Pancreas (tissue), 10 donors: ENCODE measurements around the gene CFB. TPM values are rescaled to one million over a fixed set of nuclear protein-coding genes. Genes with fewer than 3 reads are reported as not detected.

Source experiments
- ATAC-seq, 4 donors: fragments of 200-7000 bp; cut with Tn5 transposase; one replicate each; pipeline versions ENCODE4 v1.8.0 to v1.9.1; 2020; ENCODE audit warnings: mild to moderate bottlenecking in 4 of 4, moderate library complexity in 4 of 4
- DNase-seq, 6 donors: peaks; one replicate each; pipeline ENCODE4 v3.0.0-alpha.2; 2020
- FAIRE-seq: peaks from 2 replicates; lab custom pipeline; 2012; peaks lifted over from hg19 to GRCh38; lab: Jason Lieb, UNC
- H3K27ac ChIP-seq, 4 donors: fragments of 200-600 bp; sonication (generic); 1 replicate in 3 of 4; 2 replicates in 1 of 4; pipeline versions ENCODE4 v1.5.0 to v1.8.0; 2020
- H3K27me3 ChIP-seq, 4 donors: fragments of 200-600 bp; one replicate each; pipeline ENCODE4 v1.8.0; 2021
- H3K36me3 ChIP-seq, 3 donors: fragments of 200-600 bp; sonication (generic) in 1 of 3; one replicate each; pipeline versions ENCODE4 v1.5.0 to v1.8.0; 2020 to 2021
- H3K4me1 ChIP-seq, 3 donors: fragments of 200-600 bp; one replicate each; pipeline ENCODE4 v1.8.0; 2021
- H3K4me3 ChIP-seq, 4 donors: fragments of 200-600 bp; sonication (generic) in 2 of 4; one replicate each; pipeline versions ENCODE4 v1.5.0 to v1.8.0; 2020 to 2021
- H3K9me3 ChIP-seq, 4 donors: fragments of 200-600 bp; one replicate each; pipeline ENCODE4 v1.8.0; 2021
- CTCF ChIP-seq, 4 donors: fragments of 200-600 bp; sonication (generic) in 3 of 4; IDR thresholded peaks; one replicate each; pipeline versions ENCODE4 v1.5.0 to v1.8.0; 2021; ENCODE audit warnings: antibody characterized with exemption in 4 of 4
- WGBS, 2 donors: extraction: QIAGEN DNeasy Blood & Tissue Kit; methylation state at CpG; one replicate each; pipeline ENCODE4 v1.1.7; 2013; 5-methylcytosine and 5-hydroxymethylcytosine counted together
- intact Hi-C, 3 donors: fragments of 100-400 bp; cut with DNase I; formaldehyde crosslinking; loops; one replicate each; pipeline versions ENCODE4 v1.11.1 to v1.14.2; 2022
- polyA plus RNA-seq, 2 donors: library from polyadenylated mRNA; stranded (reverse); fragments of 200-250 nt; gene quantifications; one replicate each; pipeline ENCODE4 v1.2.3, GENCODE V29; 2013
- total RNA-seq, 6 donors: library from RNA; stranded (reverse); fragmentation: NEBNext Ultra II Directional in 4 of 6; extraction: Animal tissue kit (Norgen Biotek cat#: 25700) in 4 of 6; gene quantifications; one replicate each; pipeline versions ENCODE4 v1.2.1 to v1.2.4, GENCODE V29; 2021 to 2023
- donor health status: healthy with polysubstance abuse.
- donor health status: DM: no; HTN: no; CAD: no; lungs with moderate emphysema.
- donor health status: DM: no; HTN: no; CAD: no.
- donor health status: control.
- donor health status: control.
- donor health status: Bipolar disorder and iron deficiency.
- donor health status: DM: yes; HTN: yes; CAD: no.
- donor health status: DM: no; HTN: no; CAD: no.
- donor health status: DM: no; HTN: no; CAD: no.
- donor health status: DM: yes; HTN: yes; CAD: no.

The CFB gene
- total and polyA plus RNA-seq, 8 donors = 23.4 to 330 (median 86.8) TPM

GRCh38 chr6:31901415-31901952 is 44.4 kb upstream of the CFB start:
- no peaks in the 10 kb centered on the region for H3K36me3 ChIP-seq
- no peaks in the 10 kb centered on the region for H3K27me3 ChIP-seq
- ATAC-seq (peak; percentile 9 to 25 (median 16)), FAIRE-seq (no peak), DNase-seq (peak in 5 of 6 donors; percentile 71 to 90 (median 78))
- 1 to 2% methylated on average over 29 to 45 of the region's 45 CpGs for WGBS, 2 donors
- peak overlapping the region; percentile 63 to 86 (median 68) for H3K27ac ChIP-seq
- peak overlapping the region; percentile 39 to 67 (median 55) for H3K4me3 ChIP-seq
- no peak for TF ChIP-seq CTCF (IDR thresholded peaks at IDR 0.05)
- intact Hi-C loops = loop anchor here in 2 of 3 donors (10.0 kb wide), 1 partner anchor 53 kb away; the partner anchor contains the start of genes NELFE (in 2 of the 2) and SKIC2 (in 2 of the 2)
- H3K9me3 ChIP-seq = no peaks in the 10 kb centered on the region
- H3K4me1 ChIP-seq = peaks cover 4 to 11% (median 5%) of the 10 kb centered on the region in 3 donors

GRCh38 chr6:31901953-31902643 is 43.8 kb upstream of the CFB start, which contains the start of gene ZBTB12:
ZBTB12 (minus strand) TSS chr6:31902086; CDS start chr6:31901305, 781 bp downstream.
- Histone ChIP-seq H3K36me3 (no peaks in the 10 kb centered on the region), H3K9me3 (no peaks in the 10 kb centered on the region), H3K4me1 (peaks cover 4 to 11% (median 5%) of the 10 kb centered on the region in 3 donors), H3K27me3 (no peaks in the 10 kb centered on the region), H3K4me3 (peak within 1 kb of the TSS; percentile 39 to 67 (median 55)), H3K27ac (peak within 1 kb of the TSS; percentile 63 to 86 (median 68))
- FAIRE-seq = no peak
- 0 to 1% methylated on average over 28 to 77 of the region's 77 CpGs for WGBS, 2 donors
- TF ChIP-seq CTCF (IDR thresholded peaks at IDR 0.05) = no peak
- ATAC-seq = peak; percentile 71 to 87 (median 78)
- peak; percentile 92 to 96 (median 94) for DNase-seq
- intact Hi-C loops = loop anchor here in 2 of 3 donors (10.0 kb wide), 1 partner anchor 53 kb away; the partner anchor contains the start of genes NELFE (in 2 of the 2) and SKIC2 (in 2 of the 2)

- TF ChIP-seq CTCF (IDR thresholded peaks at IDR 0.05) = no peak
- DNase-seq = no peak
- no peaks in the 10 kb centered on the region for H3K9me3 ChIP-seq
- no peaks in the 10 kb centered on the region for H3K36me3 ChIP-seq
- H3K27me3 ChIP-seq = no peaks in the 10 kb centered on the region
- 60 to 63% methylated on average over 3 of the region's 3 CpGs for WGBS, 2 donors
- no peak overlapping the region for H3K4me3 ChIP-seq
- intact Hi-C loops = loop anchor here in 2 of 3 donors (10.0 kb wide), 1 partner anchor 51 kb away; the partner anchor contains the start of genes NELFE (in 2 of the 2) and SKIC2 (in 2 of the 2)
- FAIRE-seq = no peak
- peaks cover under 1 to 6% (median under 1%) of the 10 kb centered on the region in 3 donors for H3K4me1 ChIP-seq
- no peak for ATAC-seq
- H3K27ac ChIP-seq = no peak overlapping the region
Measured at GRCh38 chr6:31903957-31904356, 41.9 kb upstream of the CFB start.

GRCh38 chr6:31905041-31905440 is 40.9 kb upstream of the CFB start:
- no peak overlapping the region for H3K4me3 ChIP-seq
- H3K4me1 ChIP-seq = peaks cover 0 to 6% (median 0%) of the 10 kb centered on the region in 3 donors
- no peak for FAIRE-seq
- intact Hi-C loops = loop anchor here in 2 of 3 donors (10.0 kb wide), 1 partner anchor 50 kb away; the partner anchor contains the start of genes NELFE (in 2 of the 2) and SKIC2 (in 2 of the 2)
- no peak for TF ChIP-seq CTCF (IDR thresholded peaks at IDR 0.05)
- DNase-seq = no peak
- H3K27ac ChIP-seq = no peak overlapping the region
- no peak for ATAC-seq
- 81 to 91% methylated on average over 1 of the region's 1 CpG for WGBS, 2 donors
- H3K9me3 ChIP-seq = no peaks in the 10 kb centered on the region
- H3K27me3 ChIP-seq = no peaks in the 10 kb centered on the region
- H3K36me3 ChIP-seq = no peaks in the 10 kb centered on the region
